Endothelial cell of umbilical vein (primary cell): ENCODE results near the gene PRKAG1.

Experiments
- EZH2 ChIP-seq: IDR thresholded peaks from 2 replicates; pipeline ENCODE4 v1.6.1; 2012; ENCODE audit warnings: borderline replicate concordance, low read depth, mild to moderate bottlenecking, moderate library complexity, low read length, inconsistent platforms; ENCODE audit not compliant: severe bottlenecking
- GATA2 ChIP-seq: IDR thresholded peaks from 2 replicates; pipeline ENCODE4 v1.7.0; 2011; ENCODE audit warnings: low read depth, mild to moderate bottlenecking, moderate library complexity, mixed read lengths, low read length; ENCODE audit not compliant: insufficient read length, insufficient read depth
- MYC ChIP-seq: IDR thresholded peaks from one replicate; pipeline ENCODE4 v1.6.1; 2011; ENCODE audit warnings: mild to moderate bottlenecking, low read depth, low read length
- POLR2A ChIP-seq: IDR thresholded peaks from 2 replicates; pipeline ENCODE4 v1.6.1; 2012; ENCODE audit warnings: low read depth, mild to moderate bottlenecking, control low read depth, low read length
- POLR2AphosphoS5 ChIP-seq: IDR thresholded peaks from 2 replicates; pipeline ENCODE4 v1.6.1; 2012; ENCODE audit warnings: low read depth, mild to moderate bottlenecking, control low read depth, low read length, moderate library complexity; ENCODE audit not compliant: insufficient read depth
- TF ChIP-seq, protein P1 (sequence below): IDR thresholded peaks from 2 replicates; pipeline ENCODE4 v1.6.1; 2011; ENCODE audit not compliant: insufficient read depth, insufficient read length
- TF ChIP-seq, protein P2 (sequence below), 2 donors: IDR thresholded peaks; 1 replicate in 1 of 2; 2 replicates in 1 of 2; pipeline ENCODE4 v1.5.1; 2011; ENCODE audit warnings: low read length in 2 of 2, mild to moderate bottlenecking in 2 of 2, moderate library complexity in 2 of 2, control low read depth in 1 of 2, inconsistent platforms in 1 of 2, low read depth in 1 of 2; ENCODE audit not compliant: insufficient read depth in 1 of 2; ENCODE audit errors: extremely low read depth in 1 of 2

DNA sequence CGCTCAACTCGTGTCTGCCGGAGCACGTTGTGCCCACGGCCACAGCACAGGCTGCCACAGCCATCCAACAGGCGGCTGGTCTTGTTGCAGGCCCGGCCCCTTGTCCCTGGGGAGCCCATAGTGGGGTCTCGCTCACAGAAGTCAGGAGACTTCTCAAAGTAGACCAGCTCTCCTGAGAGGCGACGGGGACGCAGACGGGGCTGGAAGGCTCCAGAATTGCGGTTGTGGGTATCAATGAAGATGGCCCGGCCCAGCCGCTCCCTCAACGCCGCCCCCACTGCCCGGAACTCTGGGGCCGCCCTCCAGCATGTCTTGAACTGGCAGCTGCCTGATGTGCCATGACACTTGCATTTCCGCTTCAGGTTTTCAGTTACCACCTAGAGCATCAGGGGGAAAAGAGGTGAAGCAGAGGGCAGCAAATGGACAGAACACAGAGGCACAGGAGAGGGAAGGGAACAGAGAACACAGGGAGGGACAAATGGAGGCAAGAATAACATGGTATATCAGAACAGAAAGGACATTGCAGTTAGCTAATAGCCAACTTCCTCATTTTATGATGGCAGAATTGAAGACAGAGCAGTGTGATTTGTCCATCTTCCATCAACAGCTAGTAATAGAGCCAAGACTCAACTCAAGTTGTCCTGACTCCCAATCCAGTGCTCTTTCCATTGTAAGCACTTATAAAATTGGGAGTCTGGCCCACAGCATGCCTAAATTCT, 52.2 kb downstream of the PRKAG1 start:
- TF ChIP-seq MYC, result no peak
- no peak for TF ChIP-seq EZH2
- TF ChIP-seq, protein P1, sequence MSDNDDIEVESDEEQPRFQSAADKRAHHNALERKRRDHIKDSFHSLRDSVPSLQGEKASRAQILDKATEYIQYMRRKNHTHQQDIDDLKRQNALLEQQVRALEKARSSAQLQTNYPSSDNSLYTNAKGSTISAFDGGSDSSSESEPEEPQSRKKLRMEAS, result no peak
- TF ChIP-seq, protein P2, sequence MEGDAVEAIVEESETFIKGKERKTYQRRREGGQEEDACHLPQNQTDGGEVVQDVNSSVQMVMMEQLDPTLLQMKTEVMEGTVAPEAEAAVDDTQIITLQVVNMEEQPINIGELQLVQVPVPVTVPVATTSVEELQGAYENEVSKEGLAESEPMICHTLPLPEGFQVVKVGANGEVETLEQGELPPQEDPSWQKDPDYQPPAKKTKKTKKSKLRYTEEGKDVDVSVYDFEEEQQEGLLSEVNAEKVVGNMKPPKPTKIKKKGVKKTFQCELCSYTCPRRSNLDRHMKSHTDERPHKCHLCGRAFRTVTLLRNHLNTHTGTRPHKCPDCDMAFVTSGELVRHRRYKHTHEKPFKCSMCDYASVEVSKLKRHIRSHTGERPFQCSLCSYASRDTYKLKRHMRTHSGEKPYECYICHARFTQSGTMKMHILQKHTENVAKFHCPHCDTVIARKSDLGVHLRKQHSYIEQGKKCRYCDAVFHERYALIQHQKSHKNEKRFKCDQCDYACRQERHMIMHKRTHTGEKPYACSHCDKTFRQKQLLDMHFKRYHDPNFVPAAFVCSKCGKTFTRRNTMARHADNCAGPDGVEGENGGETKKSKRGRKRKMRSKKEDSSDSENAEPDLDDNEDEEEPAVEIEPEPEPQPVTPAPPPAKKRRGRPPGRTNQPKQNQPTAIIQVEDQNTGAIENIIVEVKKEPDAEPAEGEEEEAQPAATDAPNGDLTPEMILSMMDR (IDR thresholded peaks at IDR 0.05; ENCODE audit: extremely low read depth in 1 of 2, insufficient read depth in 1 of 2, low read depth in 1 of 2, low read length in 2 of 2), result no peak
- TF ChIP-seq POLR2A, result no peak
- no peak for TF ChIP-seq POLR2AphosphoS5
- TF ChIP-seq GATA2, result no peak
